GM12878 (cell line): ENCODE results near the gene HAPLN2.

ENCODE experiments used
- BRCA1 ChIP-seq: IDR thresholded peaks from 2 replicates; pipeline ENCODE4 v1.6.1; 2011; ENCODE audit warnings: low read depth, low read length, improper control_type of control experiment
- EZH2 ChIP-seq: IDR thresholded peaks from 2 replicates; pipeline ENCODE4 v1.6.1; 2012; ENCODE audit warnings: low read depth, mild to moderate bottlenecking, control low read depth, inconsistent platforms, low read length, borderline replicate concordance; ENCODE audit not compliant: control insufficient read depth
- NFYB ChIP-seq: IDR thresholded peaks from 2 replicates; pipeline ENCODE4 v1.6.1; 2011; ENCODE audit warnings: low read depth, mild to moderate bottlenecking, low read length, improper control_type of control experiment, moderate library complexity; ENCODE audit not compliant: insufficient read depth
- POLR2A ChIP-seq: IDR thresholded peaks from 2 replicates; pipeline ENCODE4 v1.6.1; 2011; ENCODE audit warnings: low read depth, mild to moderate bottlenecking, low read length

DNA sequence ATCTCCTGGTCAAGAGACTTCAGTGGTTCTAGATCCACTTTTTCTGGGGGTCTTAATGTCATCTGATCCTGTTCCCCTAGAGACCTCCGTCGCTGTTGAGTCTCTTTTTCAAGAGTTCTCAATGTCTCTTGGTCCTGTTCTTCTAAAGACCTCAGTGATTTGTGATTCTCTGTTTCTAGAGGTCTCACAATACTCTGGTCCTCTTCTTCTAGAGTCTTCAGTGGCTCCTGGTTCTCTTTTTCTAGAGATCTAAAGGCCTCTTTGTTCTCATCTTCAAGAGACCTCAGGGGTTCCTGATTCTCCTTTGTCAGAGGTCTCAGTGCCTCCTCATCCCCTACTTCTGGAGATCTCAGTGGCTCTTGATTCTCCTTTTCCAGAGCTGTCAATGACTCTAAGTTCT lies 52.6 kb downstream of the HAPLN2 start:
- TF ChIP-seq POLR2A (no peak), EZH2 (no peak), BRCA1 (no peak), NFYB (no peak)
